Measurements from ENCODE around the gene GRIK4.

GRIK4 gene

GRCh38 chr11:120712014-120712413 is 200.5 kb downstream of the GRIK4 start:
- DNase-seq = no peak

GRCh38 chr11:120712881-120713280 is 201.3 kb downstream of the GRIK4 start:
- no peak for DNase-seq

- DNase-seq = no peak
These were observed 201.7 kb downstream of the GRIK4 start for GRCh38 chr11:120713296-120713695.

DNA sequence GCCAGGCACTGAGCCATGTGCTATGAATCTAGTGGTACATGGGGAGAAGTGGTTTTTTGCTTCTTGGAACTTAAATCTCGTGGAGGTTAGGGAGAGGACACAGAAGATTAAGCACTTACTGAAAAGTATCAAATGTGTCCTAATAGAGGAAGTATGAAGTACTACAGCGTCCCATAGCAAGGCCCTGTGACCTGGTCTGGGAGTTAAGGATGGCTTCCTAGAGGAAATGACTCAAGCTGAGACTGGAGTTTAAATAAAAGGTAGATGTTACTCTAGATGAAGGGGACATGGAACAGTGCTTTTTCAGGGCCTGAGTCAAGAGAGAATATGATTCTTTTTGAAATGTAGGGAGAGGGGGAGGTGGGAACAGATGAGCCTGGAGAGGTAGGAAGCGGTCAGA is 202.9 kb downstream of the GRIK4 start:
- DNase-seq = no peak

GRCh38 chr11:120715239-120715638 is 203.7 kb downstream of the GRIK4 start:
- DNase-seq = no peak

DNA sequence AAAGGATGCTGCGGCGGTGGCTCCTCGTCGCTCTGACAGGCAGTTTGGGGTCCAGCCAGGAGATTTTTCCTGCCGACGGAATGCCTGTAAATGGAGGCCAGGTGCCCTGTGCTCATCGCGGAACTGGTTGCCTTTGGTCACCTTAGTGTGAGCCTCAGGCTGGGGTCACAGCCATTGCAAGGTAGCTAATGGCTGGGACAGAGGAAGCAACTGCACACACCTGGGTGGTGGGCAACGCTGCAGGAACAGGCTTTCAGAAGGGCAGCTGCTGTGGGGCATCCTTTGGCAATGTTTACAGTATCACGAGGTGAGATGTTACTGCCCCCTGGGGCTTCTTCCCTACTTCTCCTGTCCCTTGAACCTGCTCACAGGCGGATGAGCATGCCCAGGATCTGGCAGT is 205.5 kb downstream of the GRIK4 start:
- DNase-seq = no peak

GRCh38 chr11:120717623-120718022 is 206.1 kb downstream of the GRIK4 start:
- no peak for DNase-seq

- no peak for DNase-seq
These were observed 206.6 kb downstream of the GRIK4 start for GRCh38 chr11:120718171-120718570.

DNA sequence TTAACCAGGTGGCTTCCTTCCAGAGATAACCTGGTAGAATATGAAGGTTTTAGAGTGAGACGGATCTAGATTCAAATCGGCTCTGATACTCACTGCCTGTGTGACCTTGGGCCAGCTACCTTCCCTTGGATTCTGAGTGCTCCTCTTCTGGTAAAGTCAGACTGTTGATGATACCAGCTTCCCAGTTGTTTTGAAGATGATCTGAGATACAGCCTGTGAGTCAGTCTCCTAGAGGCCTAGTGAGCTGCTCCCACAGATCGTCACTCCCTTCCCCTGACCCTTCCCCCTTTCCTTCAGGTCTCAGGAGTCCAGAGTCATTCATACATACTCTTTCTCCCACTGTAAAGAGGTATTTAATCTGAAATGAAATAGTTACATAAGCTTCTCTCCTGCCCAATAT is 207.8 kb downstream of the GRIK4 start:
- DNase-seq = no peak

DNA sequence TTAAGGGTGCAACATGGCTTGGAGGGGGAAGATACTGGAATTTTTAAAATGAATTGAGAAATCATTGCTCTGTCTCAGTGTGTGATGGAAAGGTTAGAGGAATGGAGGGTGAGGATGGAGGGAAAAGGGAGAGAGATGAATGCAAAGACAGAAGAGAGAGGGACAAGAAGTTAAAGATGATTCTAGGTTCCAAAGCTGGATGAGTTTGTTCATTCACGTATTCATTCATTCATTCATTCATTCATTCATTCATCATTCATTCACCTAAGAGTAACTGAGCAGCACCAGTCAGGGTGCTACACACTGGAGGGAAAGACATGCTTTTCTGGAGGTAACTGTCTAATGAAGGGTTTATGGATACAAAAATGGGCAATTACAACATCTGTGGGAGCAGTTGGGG is 209.2 kb downstream of the GRIK4 start:
- no peak for DNase-seq

DNA sequence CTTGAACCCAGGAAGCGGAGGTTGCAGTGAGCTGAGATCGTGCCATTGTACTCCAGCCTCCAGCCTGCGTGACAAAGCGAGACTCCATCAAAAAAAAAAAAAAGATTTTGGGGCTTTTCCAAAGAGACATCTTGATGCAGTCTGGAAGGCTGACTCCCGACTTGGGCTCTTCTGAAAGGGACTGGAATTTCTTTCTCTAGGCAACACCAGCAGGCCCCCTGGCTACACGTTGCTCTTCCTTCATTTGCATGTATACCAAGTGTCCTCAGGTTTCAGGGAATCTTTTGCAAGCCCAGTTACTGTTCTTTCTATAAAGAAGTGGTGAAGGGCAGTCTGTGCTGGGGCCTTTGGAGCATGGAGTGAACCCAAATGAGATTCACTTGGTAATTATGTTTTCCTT is 211.0 kb downstream of the GRIK4 start:
- DNase-seq = no peak

DNA sequence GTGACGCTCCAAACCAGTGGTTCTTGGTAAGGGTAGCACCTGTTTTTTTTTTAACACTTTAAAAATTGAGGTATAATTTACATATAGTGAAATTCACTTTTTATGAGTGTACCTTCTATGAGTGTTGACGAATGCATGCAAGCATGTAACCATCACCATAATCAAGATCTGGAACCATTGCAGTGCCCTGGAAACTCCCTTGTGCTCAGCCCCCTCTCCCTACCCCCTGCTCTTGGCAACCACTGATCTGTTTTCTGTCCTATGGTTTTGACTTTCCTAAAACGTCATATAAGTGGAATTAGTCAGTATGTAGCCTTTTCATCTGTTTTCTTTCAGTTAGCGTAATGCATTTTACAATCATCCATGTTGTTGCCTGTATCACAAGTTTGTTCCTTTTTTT is 212.2 kb downstream of the GRIK4 start:
- DNase-seq = no peak

- DNase-seq = no peak
These were observed 216.2 kb downstream of the GRIK4 start for GRCh38 chr11:120727752-120728151.

DNA sequence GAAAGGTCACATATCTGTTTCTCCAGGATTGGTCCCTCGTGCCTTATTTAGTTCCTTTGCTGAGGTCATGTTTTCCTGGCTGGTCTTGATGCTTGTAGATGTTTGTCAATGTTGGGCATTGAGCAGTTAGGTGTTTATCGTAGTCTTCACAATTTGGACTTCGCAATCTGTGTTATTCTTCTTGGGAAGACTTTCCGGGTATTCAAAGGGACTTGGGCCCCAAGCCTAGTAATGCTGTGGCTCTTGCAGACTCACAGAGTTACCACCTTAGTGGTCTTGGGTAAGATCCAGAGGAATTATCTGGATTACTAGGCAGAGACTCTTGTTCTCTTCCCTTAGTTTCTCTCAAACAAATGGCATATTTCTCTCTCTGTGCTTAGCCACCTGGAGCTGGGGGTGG is 223.5 kb downstream of the GRIK4 start:
- no peak for DNase-seq

- no peak for DNase-seq
These were observed 227.0 kb downstream of the GRIK4 start for GRCh38 chr11:120738516-120739046.

GRCh38 chr11:120739780-120740179 is 228.2 kb downstream of the GRIK4 start:
- no peak for DNase-seq

GRCh38 chr11:120740380-120740779 is 228.8 kb downstream of the GRIK4 start:
- DNase-seq = no peak

GRCh38 chr11:120744016-120744994 is 232.8 kb downstream of the GRIK4 start:
- DNase-seq = no peak

- no peak for DNase-seq
These were observed 234.8 kb downstream of the GRIK4 start for GRCh38 chr11:120746376-120746775.

DNA sequence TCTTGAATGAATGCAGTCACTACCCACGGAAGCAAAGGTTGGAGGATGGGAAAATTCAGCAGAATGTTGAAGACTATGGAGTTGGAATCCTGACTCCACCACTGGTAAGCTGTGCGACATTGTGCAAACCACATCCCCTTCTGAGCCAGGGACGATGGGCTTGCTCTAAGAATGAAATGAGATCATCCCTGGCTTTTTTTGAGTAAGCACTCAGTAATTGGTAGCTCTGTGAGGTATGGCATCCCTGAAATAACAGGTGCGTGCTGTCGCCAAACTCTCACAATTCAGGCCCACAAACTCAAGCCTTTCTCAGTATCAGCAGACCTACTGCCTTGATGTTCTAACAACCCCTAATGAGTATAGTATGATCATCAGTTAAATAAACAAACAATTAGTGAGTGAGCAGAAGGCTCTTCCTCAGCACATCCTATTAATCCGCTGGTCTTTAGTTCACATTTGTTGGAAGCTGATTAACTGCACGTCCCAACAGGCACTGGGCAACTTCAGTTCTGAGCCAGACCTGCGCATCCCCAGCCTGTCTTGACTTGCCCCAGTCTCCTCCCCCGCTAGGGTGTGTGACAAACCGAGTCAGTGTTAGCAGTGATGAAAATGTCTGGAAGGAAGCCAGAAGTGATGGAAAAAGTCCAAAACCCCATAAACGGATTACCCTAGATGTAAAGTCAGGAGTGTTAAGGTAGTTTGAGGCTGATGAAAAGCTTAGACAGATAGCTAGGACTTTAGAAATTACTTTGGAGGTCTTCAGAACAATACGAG is 235.5 kb downstream of the GRIK4 start:
- DNase-seq = peak in 1 of 2 experiments; percentile 45

- DNase-seq = peak in 1 of 2 experiments; percentile 24
These were observed 236.6 kb downstream of the GRIK4 start for GRCh38 chr11:120747850-120748814.

DNA sequence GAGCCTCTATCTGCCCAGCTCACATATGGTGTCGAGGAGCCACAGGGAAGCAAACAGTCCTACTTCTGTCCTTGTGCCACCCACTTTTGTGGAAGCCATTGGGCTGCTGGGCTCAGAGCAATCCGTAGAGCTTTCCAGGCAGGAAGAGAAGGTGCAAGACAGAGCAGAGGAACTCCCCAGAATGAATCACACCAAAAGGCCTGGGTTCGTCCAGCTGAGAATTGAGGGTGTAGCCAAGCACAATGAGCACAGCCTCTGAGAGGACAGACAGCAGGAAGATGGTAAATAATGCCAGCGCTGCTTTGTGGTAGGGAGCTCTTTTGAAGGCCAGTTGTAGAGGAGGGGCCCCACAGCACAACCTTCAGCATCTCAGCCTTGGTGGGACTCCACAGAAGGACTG is 237.8 kb downstream of the GRIK4 start:
- no peak for DNase-seq

All from NCI-H1930 (cell line).